Neural cell (in vitro differentiated cells): ENCODE data around the gene MYF6. TPM values are rescaled to one million over a fixed set of nuclear protein-coding genes. Genes with fewer than 3 reads are reported as not detected.

Experiments used
- H2AFZ ChIP-seq: fragments of 200-600, 300-800 bp; sonication (generic), shearing (Covaris generic); 2 replicates; pipeline ENCODE4 v1.6.0; 2014; ENCODE audit warnings: low read depth, mild to moderate bottlenecking, antibody characterized with exemption, low read length, moderate library complexity
- H3F3A ChIP-seq: fragments of 200-600 bp; shearing (Covaris generic); 2 replicates; pipeline ENCODE4 v1.6.1; 2016; ENCODE audit warnings: mild to moderate bottlenecking, moderate library complexity, mixed read lengths, antibody characterized with exemption, low read length; ENCODE audit not compliant: insufficient read depth, poor library complexity, severe bottlenecking
- H3K27ac ChIP-seq: fragments of 200-600, 300-800 bp; sonication (generic), shearing (Covaris generic); 2 replicates; pipeline ENCODE4 v1.5.1; 2014; ENCODE audit warnings: mild to moderate bottlenecking, low read length, moderate library complexity
- H3K27me3 ChIP-seq: fragments of 300-800, 200-600 bp; sonication (generic), shearing (Covaris generic); 2 replicates; pipeline ENCODE4 v1.6.0; 2014; ENCODE audit warnings: mild to moderate bottlenecking, low read depth, low read length, moderate library complexity; ENCODE audit not compliant: insufficient read depth
- H3K36me3 ChIP-seq: fragments of 300-800, 200-600 bp; sonication (generic), shearing (Covaris generic); 2 replicates; pipeline ENCODE4 v1.5.1; 2014; ENCODE audit warnings: mild to moderate bottlenecking, antibody characterized with exemption, low read length, moderate library complexity; ENCODE audit not compliant: insufficient read depth
- H3K4me2 ChIP-seq: fragments of 300-800, 200-600 bp; sonication (generic), shearing (Covaris generic); 2 replicates; pipeline ENCODE4 v1.6.0; 2014; ENCODE audit warnings: mild to moderate bottlenecking, low read length
- H3K4me3 ChIP-seq: fragments of 300-800, 200-600 bp; sonication (generic), shearing (Covaris generic); 2 replicates; pipeline ENCODE4 v1.5.1; 2014; ENCODE audit warnings: mild to moderate bottlenecking, low read length, moderate library complexity
- H3K79me2 ChIP-seq: fragments of 200-600 bp; shearing (Covaris generic); replicated peaks from 2 replicates; pipeline ENCODE4 v1.6.0; 2014; ENCODE audit warnings: mild to moderate bottlenecking, low read length, moderate library complexity; ENCODE audit not compliant: insufficient read depth
- H3K9ac ChIP-seq: fragments of 300-800, 200-600 bp; sonication (generic), shearing (Covaris generic); 2 replicates; pipeline ENCODE4 v1.6.1; 2016; ENCODE audit warnings: mild to moderate bottlenecking, low read length, mixed read lengths
- H3K9me2 ChIP-seq: fragments of 200-600 bp; shearing (Covaris generic); 2 replicates; pipeline ENCODE4 v1.6.1; 2016; ENCODE audit warnings: mild to moderate bottlenecking, low read length, mixed read lengths; ENCODE audit not compliant: insufficient read depth
- H3K9me3 ChIP-seq: fragments of 200-600, 300-800 bp; sonication (generic), shearing (Covaris generic); 2 replicates; pipeline ENCODE4 v1.6.1; 2016; ENCODE audit warnings: mild to moderate bottlenecking, mixed run types, low read length, moderate library complexity, mixed read lengths
- H4K20me1 ChIP-seq: fragments of 200-600 bp; shearing (Covaris generic); 2 replicates; pipeline ENCODE4 v1.6.1; 2016; ENCODE audit warnings: mild to moderate bottlenecking, mixed run types; ENCODE audit not compliant: insufficient read depth
- EP300 ChIP-seq: fragments of 450-650 bp; conservative IDR thresholded peaks from 2 replicates; pipeline ENCODE4 v1.6.1; 2014; ENCODE audit warnings: antibody characterized with exemption, mild to moderate bottlenecking, moderate library complexity; ENCODE audit not compliant: poor library complexity, severe bottlenecking
- EZH2 ChIP-seq: fragments of 200-600, 300-800 bp; shearing (Covaris generic), sonication (generic); IDR thresholded peaks from 2 replicates; pipeline ENCODE4 v1.6.1; 2014; ENCODE audit warnings: antibody characterized with exemption, low read length, borderline replicate concordance, mild to moderate bottlenecking; ENCODE audit not compliant: insufficient read depth, poor library complexity, severe bottlenecking
- MXI1 ChIP-seq: fragments of 450-650 bp; conservative IDR thresholded peaks from 2 replicates; pipeline ENCODE4 v1.6.1; 2014; ENCODE audit warnings: antibody characterized with exemption, mild to moderate bottlenecking; ENCODE audit not compliant: poor library complexity, severe bottlenecking
- POLR2AphosphoS5 ChIP-seq: IDR thresholded peaks from 2 replicates; pipeline ENCODE4 v1.6.1; 2012
- RAD21 ChIP-seq: fragments of 450-650 bp; conservative IDR thresholded peaks from 2 replicates; pipeline ENCODE4 v1.6.1; 2014; ENCODE audit warnings: antibody characterized with exemption, mild to moderate bottlenecking, moderate library complexity
- SMC3 ChIP-seq: fragments of 450-650 bp; conservative IDR thresholded peaks from 2 replicates; pipeline ENCODE4 v1.6.1; 2014; ENCODE audit warnings: antibody characterized with exemption, mild to moderate bottlenecking, moderate library complexity; ENCODE audit not compliant: poor library complexity
- TAF1 ChIP-seq: IDR thresholded peaks from 2 replicates; pipeline ENCODE4 v1.6.1; 2012; ENCODE audit warnings: low read depth
- polyA plus RNA-seq: library from polyadenylated mRNA; depleted of rRNA; stranded (reverse); fragments of >200 nt; gene quantifications from 2 replicates; pipeline ENCODE4 v1.2.3, GENCODE V29; 2014
- TF ChIP-seq, protein P1 (sequence below): fragments of 450-650 bp; IDR thresholded peaks from 2 replicates; pipeline ENCODE4 v1.5.1; 2014; ENCODE audit warnings: antibody characterized with exemption, mild to moderate bottlenecking, moderate library complexity; ENCODE audit not compliant: poor library complexity, severe bottlenecking
- TF ChIP-seq, protein P2 (sequence below): IDR thresholded peaks from 2 replicates; pipeline ENCODE4 v1.6.1; 2012; ENCODE audit warnings: borderline replicate concordance

Gene MYF6
- polyA plus RNA-seq, 1 donor from 2014 or later: not detected

DNA sequence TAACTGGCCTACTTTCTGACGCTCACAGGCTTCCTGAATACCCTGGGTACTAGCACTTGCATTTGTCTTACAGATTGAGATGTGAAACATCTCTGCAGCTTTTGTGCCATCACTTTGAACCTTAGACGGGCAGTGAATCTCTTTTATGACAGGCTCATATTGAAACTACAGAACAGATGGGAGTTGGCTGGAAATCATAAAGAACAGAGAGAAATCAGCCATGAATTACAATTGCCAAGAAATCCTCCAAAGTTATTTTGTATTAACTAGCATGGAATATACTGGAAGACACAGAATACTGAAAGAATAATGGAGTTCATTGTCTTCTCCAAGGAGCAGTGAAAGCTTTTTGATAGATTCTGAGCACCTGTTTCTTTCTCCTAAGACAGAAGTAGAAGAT is 42.0 kb downstream of the MYF6 start:
- Histone ChIP-seq H3K9me2 (no peaks in the 10 kb centered on the region), H3K27ac (no peak overlapping the region), H3K36me3 (no peaks in the 10 kb centered on the region), H3K9ac (no peak overlapping the region), H3K4me3 (no peak overlapping the region), H3F3A (no peaks in the 10 kb centered on the region), H3K79me2 (no peaks in the 10 kb centered on the region), H3K9me3 (no peaks in the 10 kb centered on the region), H2AFZ (no peak overlapping the region), H3K4me2 (no peak overlapping the region), H4K20me1 (no peaks in the 10 kb centered on the region), H3K27me3 (no peaks in the 10 kb centered on the region)
- no peak for TF ChIP-seq EZH2
- TF ChIP-seq POLR2AphosphoS5: no peak
- no peak for TF ChIP-seq SMC3
- TF ChIP-seq, protein P1, sequence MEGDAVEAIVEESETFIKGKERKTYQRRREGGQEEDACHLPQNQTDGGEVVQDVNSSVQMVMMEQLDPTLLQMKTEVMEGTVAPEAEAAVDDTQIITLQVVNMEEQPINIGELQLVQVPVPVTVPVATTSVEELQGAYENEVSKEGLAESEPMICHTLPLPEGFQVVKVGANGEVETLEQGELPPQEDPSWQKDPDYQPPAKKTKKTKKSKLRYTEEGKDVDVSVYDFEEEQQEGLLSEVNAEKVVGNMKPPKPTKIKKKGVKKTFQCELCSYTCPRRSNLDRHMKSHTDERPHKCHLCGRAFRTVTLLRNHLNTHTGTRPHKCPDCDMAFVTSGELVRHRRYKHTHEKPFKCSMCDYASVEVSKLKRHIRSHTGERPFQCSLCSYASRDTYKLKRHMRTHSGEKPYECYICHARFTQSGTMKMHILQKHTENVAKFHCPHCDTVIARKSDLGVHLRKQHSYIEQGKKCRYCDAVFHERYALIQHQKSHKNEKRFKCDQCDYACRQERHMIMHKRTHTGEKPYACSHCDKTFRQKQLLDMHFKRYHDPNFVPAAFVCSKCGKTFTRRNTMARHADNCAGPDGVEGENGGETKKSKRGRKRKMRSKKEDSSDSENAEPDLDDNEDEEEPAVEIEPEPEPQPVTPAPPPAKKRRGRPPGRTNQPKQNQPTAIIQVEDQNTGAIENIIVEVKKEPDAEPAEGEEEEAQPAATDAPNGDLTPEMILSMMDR: no peak
- TF ChIP-seq MXI1: no peak
- no peak for TF ChIP-seq EP300
- TF ChIP-seq, protein P2, sequence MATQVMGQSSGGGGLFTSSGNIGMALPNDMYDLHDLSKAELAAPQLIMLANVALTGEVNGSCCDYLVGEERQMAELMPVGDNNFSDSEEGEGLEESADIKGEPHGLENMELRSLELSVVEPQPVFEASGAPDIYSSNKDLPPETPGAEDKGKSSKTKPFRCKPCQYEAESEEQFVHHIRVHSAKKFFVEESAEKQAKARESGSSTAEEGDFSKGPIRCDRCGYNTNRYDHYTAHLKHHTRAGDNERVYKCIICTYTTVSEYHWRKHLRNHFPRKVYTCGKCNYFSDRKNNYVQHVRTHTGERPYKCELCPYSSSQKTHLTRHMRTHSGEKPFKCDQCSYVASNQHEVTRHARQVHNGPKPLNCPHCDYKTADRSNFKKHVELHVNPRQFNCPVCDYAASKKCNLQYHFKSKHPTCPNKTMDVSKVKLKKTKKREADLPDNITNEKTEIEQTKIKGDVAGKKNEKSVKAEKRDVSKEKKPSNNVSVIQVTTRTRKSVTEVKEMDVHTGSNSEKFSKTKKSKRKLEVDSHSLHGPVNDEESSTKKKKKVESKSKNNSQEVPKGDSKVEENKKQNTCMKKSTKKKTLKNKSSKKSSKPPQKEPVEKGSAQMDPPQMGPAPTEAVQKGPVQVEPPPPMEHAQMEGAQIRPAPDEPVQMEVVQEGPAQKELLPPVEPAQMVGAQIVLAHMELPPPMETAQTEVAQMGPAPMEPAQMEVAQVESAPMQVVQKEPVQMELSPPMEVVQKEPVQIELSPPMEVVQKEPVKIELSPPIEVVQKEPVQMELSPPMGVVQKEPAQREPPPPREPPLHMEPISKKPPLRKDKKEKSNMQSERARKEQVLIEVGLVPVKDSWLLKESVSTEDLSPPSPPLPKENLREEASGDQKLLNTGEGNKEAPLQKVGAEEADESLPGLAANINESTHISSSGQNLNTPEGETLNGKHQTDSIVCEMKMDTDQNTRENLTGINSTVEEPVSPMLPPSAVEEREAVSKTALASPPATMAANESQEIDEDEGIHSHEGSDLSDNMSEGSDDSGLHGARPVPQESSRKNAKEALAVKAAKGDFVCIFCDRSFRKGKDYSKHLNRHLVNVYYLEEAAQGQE: no peak

DNA sequence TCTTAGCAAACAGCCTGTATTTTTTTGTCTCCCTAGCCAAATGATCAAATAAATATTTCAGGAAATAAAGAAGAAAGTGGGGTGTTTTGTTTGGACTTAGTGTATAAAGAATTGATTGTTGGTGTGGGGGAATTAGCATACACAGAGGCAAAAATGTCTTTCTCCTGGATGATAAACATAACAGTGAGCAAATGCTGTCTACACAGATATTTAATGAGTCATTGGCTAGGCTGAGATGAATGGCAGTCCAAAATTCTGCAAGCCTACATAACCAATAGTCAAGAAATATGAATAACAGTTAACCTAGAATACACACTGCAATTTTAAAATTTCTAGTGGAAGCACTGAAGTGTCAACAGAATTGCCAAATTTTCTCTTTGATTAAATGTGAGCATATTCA is 45.0 kb downstream of the MYF6 start:
- Histone ChIP-seq H3K79me2 (no peaks in the 10 kb centered on the region), H3K27me3 (no peaks in the 10 kb centered on the region), H2AFZ (no peak overlapping the region), H3K9me3 (no peaks in the 10 kb centered on the region), H3F3A (no peaks in the 10 kb centered on the region), H3K36me3 (no peaks in the 10 kb centered on the region), H4K20me1 (no peaks in the 10 kb centered on the region), H3K9ac (no peak overlapping the region), H3K27ac (no peak overlapping the region), H3K4me3 (no peak overlapping the region), H3K9me2 (no peaks in the 10 kb centered on the region), H3K4me2 (no peak overlapping the region)
- TF ChIP-seq RAD21: no peak
- TF ChIP-seq, protein P2: no peak
- TF ChIP-seq, protein P1: no peak
- no peak for TF ChIP-seq POLR2AphosphoS5
- no peak for TF ChIP-seq EZH2
- no peak for TF ChIP-seq EP300
- TF ChIP-seq SMC3: no peak
- no peak for TF ChIP-seq TAF1
